HepG2 (cell line): ENCODE data around the gene ADGRF1. TPM values are rescaled to one million over a fixed set of nuclear protein-coding genes. Genes with fewer than 3 reads are reported as not detected.

Experiments used
- AGO1 ChIP-seq: fragments of 200-400 bp; formaldehyde crosslinking; IDR thresholded peaks from 2 replicates; pipeline ENCODE4 v1.6.1; 2017; ENCODE audit warnings: mild to moderate bottlenecking, low read depth, low read length, moderate library complexity; ENCODE audit not compliant: poor library complexity, severe bottlenecking
- ASH2L ChIP-seq: fragments of 300-600, 200-600 bp; sonication (generic); IDR thresholded peaks from 2 replicates; pipeline ENCODE4 v1.7.0; 2017; ENCODE audit warnings: low read depth, mild to moderate bottlenecking, moderate library complexity, mixed read lengths, low read length; ENCODE audit not compliant: insufficient read length
- CBX5 ChIP-seq: sonication (generic); formaldehyde crosslinking; IDR thresholded peaks from 2 replicates; pipeline ENCODE4 v1.4.0; 2020; ENCODE audit warnings: missing genetic modification reagents, borderline replicate concordance
- CSRNP1 ChIP-seq: sonication (generic); formaldehyde crosslinking; IDR thresholded peaks from 2 replicates; pipeline ENCODE4 v1.8.1; 2023; ENCODE audit warnings: mild to moderate bottlenecking, missing genetic modification reagents
- GABPB1 ChIP-seq: IDR thresholded peaks from 2 replicates; pipeline ENCODE4 v1.6.1; 2016; ENCODE audit warnings: mild to moderate bottlenecking, missing genetic modification reagents, moderate library complexity, missing compliant biosample characterization
- HOXA9 ChIP-seq: sonication (generic); formaldehyde crosslinking; IDR thresholded peaks from 2 replicates; pipeline ENCODE4 v1.8.1; 2022; ENCODE audit warnings: missing genetic modification reagents, mild to moderate bottlenecking, moderate library complexity, borderline replicate concordance
- JDP2 ChIP-seq: sonication (generic); formaldehyde crosslinking; IDR thresholded peaks from 2 replicates; pipeline ENCODE4 v1.8.1; 2022; ENCODE audit warnings: missing genetic modification reagents, borderline replicate concordance
- MAX ChIP-seq: IDR thresholded peaks from 2 replicates; pipeline ENCODE4 v1.6.1; 2012; ENCODE audit warnings: inconsistent platforms
- PAX8 ChIP-seq: sonication (generic); formaldehyde crosslinking; IDR thresholded peaks from 2 replicates; pipeline ENCODE4 v1.8.0; 2022; ENCODE audit warnings: mild to moderate bottlenecking, missing genetic modification reagents, borderline replicate concordance
- RBAK ChIP-seq: sonication (generic); formaldehyde crosslinking; IDR thresholded peaks from 2 replicates; pipeline ENCODE4 v1.5.1; 2020; ENCODE audit warnings: mild to moderate bottlenecking, missing genetic modification reagents
- RELA ChIP-seq: sonication (generic); formaldehyde crosslinking; IDR thresholded peaks from 2 replicates; pipeline ENCODE4 v1.4.0; 2020; ENCODE audit warnings: missing genetic modification reagents
- SRF ChIP-seq: IDR thresholded peaks from 2 replicates; pipeline ENCODE4 v1.6.1; 2011; ENCODE audit warnings: mild to moderate bottlenecking, low read depth, low read length, moderate library complexity
- SYNCRIP ChIP-seq: fragments of 200-400 bp; formaldehyde crosslinking; IDR thresholded peaks from 2 replicates; pipeline ENCODE4 v1.6.1; 2018; ENCODE audit warnings: mild to moderate bottlenecking, low read depth, low read length; ENCODE audit not compliant: insufficient read depth
- THAP11 ChIP-seq: IDR thresholded peaks from 2 replicates; pipeline ENCODE4 v1.6.1; 2016; ENCODE audit warnings: missing biosample characterization, missing genetic modification reagents
- WIZ ChIP-seq: sonication (generic); formaldehyde crosslinking; IDR thresholded peaks from 2 replicates; pipeline ENCODE4 v1.5.1; 2020; ENCODE audit warnings: mild to moderate bottlenecking, missing genetic modification reagents
- ZFY ChIP-seq: sonication (generic); formaldehyde crosslinking; IDR thresholded peaks from 2 replicates; pipeline ENCODE4 v1.4.0; 2020; ENCODE audit warnings: missing genetic modification reagents
- ZNF235 ChIP-seq: sonication (generic); formaldehyde crosslinking; IDR thresholded peaks from 2 replicates; pipeline ENCODE4 v1.8.1; 2023; ENCODE audit warnings: mild to moderate bottlenecking, missing genetic modification reagents, borderline replicate concordance
- ZNF264 ChIP-seq: sonication (generic); formaldehyde crosslinking; IDR thresholded peaks from 2 replicates; pipeline ENCODE4 v1.4.0; 2020; ENCODE audit warnings: missing genetic modification reagents
- ZNF33B ChIP-seq: sonication (generic); formaldehyde crosslinking; IDR thresholded peaks from 2 replicates; pipeline ENCODE4 v1.5.1; 2020; ENCODE audit warnings: mild to moderate bottlenecking, missing genetic modification reagents
- ZNF557 ChIP-seq: sonication (generic); formaldehyde crosslinking; IDR thresholded peaks from 2 replicates; pipeline ENCODE4 v1.4.0; 2020; ENCODE audit warnings: missing genetic modification reagents
- ZNF766 ChIP-seq: sonication (generic); formaldehyde crosslinking; IDR thresholded peaks from 2 replicates; pipeline ENCODE4 v1.5.0; 2020; ENCODE audit warnings: missing genetic modification reagents, borderline replicate concordance
- ZNF773 ChIP-seq: sonication (generic); formaldehyde crosslinking; IDR thresholded peaks from 2 replicates; pipeline ENCODE4 v1.4.0; 2020; ENCODE audit warnings: missing genetic modification reagents, borderline replicate concordance
- ZNF782 ChIP-seq: sonication (generic); formaldehyde crosslinking; IDR thresholded peaks from 2 replicates; pipeline ENCODE4 v1.4.0; 2020; ENCODE audit warnings: missing genetic modification reagents, mild to moderate bottlenecking, borderline replicate concordance
- ZNF792 ChIP-seq: IDR thresholded peaks from 2 replicates; pipeline ENCODE4 v1.6.1; 2016
- polyA plus RNA-seq, 8 experiments: library from polyadenylated mRNA; depleted of rRNA in 3 of 8; stranded (reverse) in 7 of 8; unstranded in 1 of 8; fragments of >200 nt; fragmentation: Illumina TruSeq in 4 of 8; extraction: Trizol in 4 of 8; gene quantifications; 2 replicates each; pipeline versions ENCODE4 v1.2.1 to v1.2.3, GENCODE V29; 2011 to 2016; ENCODE audit warnings: low read depth in 4 of 8, missing spikeins in 1 of 8, mixed read lengths in 1 of 8; ENCODE audit not compliant: insufficient read depth in 1 of 8
- total RNA-seq, 5 experiments: library from RNA; depleted of rRNA; stranded (reverse); fragments of >200 nt; fragmentation: Illumina TruSeq; extraction: Trizol; gene quantifications; 2 replicates each; pipeline ENCODE4 v1.2.3, GENCODE V29; 2016; ENCODE audit warnings: low read depth in 1 of 5
- TF ChIP-seq, protein P1 (sequence below): sonication (generic); formaldehyde crosslinking; IDR thresholded peaks from 2 replicates; pipeline ENCODE4 v1.5.1; 2020; ENCODE audit warnings: mild to moderate bottlenecking, missing genetic modification reagents, moderate library complexity
- TF ChIP-seq, protein P2 (sequence below): sonication (generic); formaldehyde crosslinking; IDR thresholded peaks from 2 replicates; pipeline ENCODE4 v1.5.0; 2020; ENCODE audit warnings: mild to moderate bottlenecking, low read depth, missing genetic modification reagents, borderline replicate concordance

The ADGRF1 gene
- total and polyA plus RNA-seq, 2 of the 13 experiments (the other 11 are each of a cell fraction or from before 2014, with no cell fraction given) = not detected

DNA sequence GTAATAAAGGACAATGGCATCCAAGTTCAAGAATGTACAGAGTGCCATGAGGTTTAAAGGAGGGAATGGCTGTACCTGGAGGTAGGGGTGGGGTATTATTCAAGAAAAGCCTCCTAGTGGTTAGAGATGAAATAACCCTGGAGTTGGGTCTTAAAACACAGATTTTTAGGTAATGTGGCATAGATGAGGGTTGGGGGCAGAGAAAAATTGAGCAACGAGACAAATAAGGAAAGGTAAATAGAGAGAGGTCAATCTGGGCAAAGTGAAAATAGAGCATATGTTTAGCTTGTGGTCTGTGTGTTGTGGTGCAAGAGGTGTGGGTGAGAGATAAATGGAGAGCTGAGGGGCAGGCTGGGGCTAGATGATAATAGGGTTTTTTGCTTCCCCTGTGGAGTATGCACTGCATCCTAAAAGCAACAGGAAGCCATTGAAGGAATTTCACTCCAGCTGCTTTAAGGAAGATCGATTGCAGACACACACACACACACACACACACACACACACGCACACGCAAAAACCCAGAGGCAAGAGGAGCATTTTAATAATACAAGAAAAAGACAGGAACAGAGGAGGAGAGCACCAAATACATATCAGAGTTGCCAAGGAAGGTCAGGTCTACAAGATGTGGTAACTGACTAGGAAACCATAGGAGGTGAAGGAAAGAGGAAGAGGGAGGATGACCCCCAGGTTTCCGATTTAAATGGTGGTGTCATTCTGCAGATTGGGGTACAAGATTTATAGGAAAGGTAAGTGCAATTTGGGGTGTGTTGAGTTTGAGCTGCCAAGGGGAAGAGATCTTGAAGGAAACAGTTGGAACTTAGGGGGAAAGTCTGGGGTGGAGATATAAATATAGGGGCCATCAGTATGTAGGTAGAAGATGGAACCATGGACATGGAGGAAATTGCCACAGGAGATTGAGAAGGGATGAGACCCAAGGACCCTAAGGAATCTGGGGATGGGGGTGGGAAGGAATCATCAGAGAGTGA lies 31.3 kb upstream of the ADGRF1 start (continued):
- peak; percentile 84 for TF ChIP-seq THAP11 (CRISPR knock-in tag)
- TF ChIP-seq CBX5 = peak; percentile 94
- no peak for TF ChIP-seq ZNF235 (CRISPR knock-in tag)
- no peak for TF ChIP-seq JDP2 (CRISPR knock-in tag)
- no peak for TF ChIP-seq RBAK (CRISPR knock-in tag)
- peak; percentile 25; the same call in 1 of the 2 replicates for TF ChIP-seq ZNF33B (CRISPR knock-in tag)
- peak; percentile 95 for TF ChIP-seq ZNF264 (CRISPR knock-in tag)
- TF ChIP-seq ZNF773 (CRISPR knock-in tag) = no peak
- TF ChIP-seq ASH2L = peak; percentile 79
- TF ChIP-seq, protein P1, sequence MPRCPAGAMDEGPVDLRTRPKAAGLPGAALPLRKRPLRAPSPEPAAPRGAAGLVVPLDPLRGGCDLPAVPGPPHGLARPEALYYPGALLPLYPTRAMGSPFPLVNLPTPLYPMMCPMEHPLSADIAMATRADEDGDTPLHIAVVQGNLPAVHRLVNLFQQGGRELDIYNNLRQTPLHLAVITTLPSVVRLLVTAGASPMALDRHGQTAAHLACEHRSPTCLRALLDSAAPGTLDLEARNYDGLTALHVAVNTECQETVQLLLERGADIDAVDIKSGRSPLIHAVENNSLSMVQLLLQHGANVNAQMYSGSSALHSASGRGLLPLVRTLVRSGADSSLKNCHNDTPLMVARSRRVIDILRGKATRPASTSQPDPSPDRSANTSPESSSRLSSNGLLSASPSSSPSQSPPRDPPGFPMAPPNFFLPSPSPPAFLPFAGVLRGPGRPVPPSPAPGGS (CRISPR knock-in tag) = peak; percentile 86
- no peak for TF ChIP-seq ZNF766
- TF ChIP-seq ZNF782 = peak; percentile 83; the same call in 1 of the 2 replicates
- peak; percentile 52; the same call in 1 of the 2 replicates for TF ChIP-seq GABPB1 (CRISPR knock-in tag)
- TF ChIP-seq SRF = peak; percentile 99
- TF ChIP-seq HOXA9 (CRISPR knock-in tag) = 0 out of 2 replicates have a peak, but pooled peaks have one; percentile 30
- TF ChIP-seq MAX = peak; percentile 89
- TF ChIP-seq ZFY (CRISPR knock-in tag) = peak; percentile 28; the same call in 1 of the 2 replicates
- TF ChIP-seq SYNCRIP = no peak
- TF ChIP-seq, protein P2, sequence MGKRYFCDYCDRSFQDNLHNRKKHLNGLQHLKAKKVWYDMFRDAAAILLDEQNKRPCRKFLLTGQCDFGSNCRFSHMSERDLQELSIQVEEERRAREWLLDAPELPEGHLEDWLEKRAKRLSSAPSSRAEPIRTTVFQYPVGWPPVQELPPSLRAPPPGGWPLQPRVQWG (CRISPR knock-in tag) = no peak
- TF ChIP-seq RELA (CRISPR knock-in tag) = 0 out of 2 replicates have a peak, but pooled peaks have one; percentile 40
- no peak; the same call in 1 of the 2 replicates for TF ChIP-seq CSRNP1 (CRISPR knock-in tag)
- TF ChIP-seq ZNF792 (CRISPR knock-in tag) = peak; percentile 89
- TF ChIP-seq AGO1 = no peak
- 0 out of 2 replicates have a peak, but pooled peaks have one; percentile 21 for TF ChIP-seq ZNF557 (CRISPR knock-in tag)
- no peak for TF ChIP-seq PAX8 (CRISPR knock-in tag)
- TF ChIP-seq WIZ = 0 out of 2 replicates have a peak, but pooled peaks have one; percentile 71
